ENCODE results near the gene ZBTB6. TPM values are rescaled to one million over a fixed set of nuclear protein-coding genes. Genes with fewer than 3 reads are reported as not detected.

Gene ZBTB6, protein sequence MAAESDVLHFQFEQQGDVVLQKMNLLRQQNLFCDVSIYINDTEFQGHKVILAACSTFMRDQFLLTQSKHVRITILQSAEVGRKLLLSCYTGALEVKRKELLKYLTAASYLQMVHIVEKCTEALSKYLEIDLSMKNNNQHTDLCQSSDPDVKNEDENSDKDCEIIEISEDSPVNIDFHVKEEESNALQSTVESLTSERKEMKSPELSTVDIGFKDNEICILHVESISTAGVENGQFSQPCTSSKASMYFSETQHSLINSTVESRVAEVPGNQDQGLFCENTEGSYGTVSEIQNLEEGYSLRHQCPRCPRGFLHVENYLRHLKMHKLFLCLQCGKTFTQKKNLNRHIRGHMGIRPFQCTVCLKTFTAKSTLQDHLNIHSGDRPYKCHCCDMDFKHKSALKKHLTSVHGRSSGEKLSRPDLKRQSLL
- polyA plus RNA-seq (2013, experiment 1 of 2): 4.8 TPM
- polyA plus RNA-seq (2013, experiment 2 of 2): 5.3 TPM

DNA sequence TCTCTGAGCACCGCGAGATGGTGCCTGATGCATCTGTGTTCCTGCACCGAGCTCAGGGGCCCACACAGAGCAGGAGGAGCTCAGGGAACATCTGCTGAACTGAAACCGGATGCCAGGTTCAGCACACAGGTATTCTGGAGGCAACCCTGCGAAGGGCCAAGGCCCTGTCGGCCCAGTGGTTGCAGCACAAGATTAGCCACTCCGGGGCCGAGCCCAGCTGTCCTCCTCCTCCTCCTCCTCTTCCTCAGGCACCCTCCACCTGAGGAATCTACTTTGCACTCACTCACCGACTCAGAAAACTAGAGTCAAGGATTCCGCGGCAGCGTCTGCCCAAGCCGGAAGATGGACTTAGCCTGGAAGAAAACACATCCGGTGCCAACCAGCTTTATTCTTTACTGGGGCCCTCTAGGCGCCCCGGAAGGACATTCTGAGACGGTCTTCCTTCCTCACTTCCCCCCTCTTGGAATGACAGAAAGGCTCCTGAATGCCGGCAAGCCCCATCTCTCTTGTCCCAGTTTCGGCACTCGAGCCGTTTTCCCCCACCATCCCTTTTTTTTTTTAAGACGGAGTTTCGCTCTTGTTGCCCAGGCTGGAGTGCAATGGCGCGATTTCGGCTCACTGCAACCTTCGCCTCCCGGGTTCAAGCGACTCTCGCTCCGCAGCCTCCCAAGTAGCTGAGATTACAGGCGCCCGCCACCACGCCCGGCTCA, at the start of gene ZBTB6:
Gene ZBTB6, minus strand, starts transcription at position 360 of the 710 bp plus-strand sequence. CDS start 1,251 bp downstream, outside the sequence.
- H3K9ac ChIP-seq (ENCODE audit: low read length): peak within 1 kb of the TSS; percentile 91
- peak within 1 kb of the TSS; percentile 7 for H2AFZ ChIP-seq (ENCODE audit: low read depth, low read length)
- H2BK12ac ChIP-seq (ENCODE audit: low read length in 2 of 2): no peak within 1 kb of the TSS
- WGBS: under 1% methylated on average over 35 of the region's 35 CpGs
- peak within 1 kb of the TSS; percentile 88 for H4K91ac ChIP-seq (ENCODE audit: low read length)
- H3K4me2 ChIP-seq (ENCODE audit: low read length, poor library complexity, severe bottlenecking): peak within 1 kb of the TSS; percentile 73
- H2AK5ac ChIP-seq (ENCODE audit: low read length, severe bottlenecking): no peak within 1 kb of the TSS
- H2BK5ac ChIP-seq (ENCODE audit: low read depth, low read length, poor library complexity, severe bottlenecking): no peak within 1 kb of the TSS
- H2BK15ac ChIP-seq (ENCODE audit: low read depth, poor library complexity, severe bottlenecking): no peak within 1 kb of the TSS
- peak within 1 kb of the TSS; percentile 21 to 85 for H3K18ac ChIP-seq (ENCODE audit: low read depth in 1 of 2, low read length in 2 of 2)
- H3K27me3 ChIP-seq (ENCODE audit: control insufficient read depth in 1 of 2, insufficient read depth in 1 of 2, low read length in 2 of 2): no peaks in the 10 kb centered on the region
- H3K79me1 ChIP-seq (replicated peaks; ENCODE audit: low read length, poor library complexity, severe bottlenecking): peaks cover 16% of the 10 kb centered on the region
- no peak within 1 kb of the TSS for H2BK120ac ChIP-seq (ENCODE audit: low read depth, low read length)
- peaks cover 4 to 35% of the 10 kb centered on the region in 2 experiments for H3K36me3 ChIP-seq (ENCODE audit: control insufficient read depth in 1 of 2, insufficient read depth in 2 of 2, low read depth in 1 of 2, low read length in 2 of 2)
- H3K27ac ChIP-seq (ENCODE audit: low read length, poor library complexity, severe bottlenecking): peak within 1 kb of the TSS; percentile 86
- H4K8ac ChIP-seq (ENCODE audit: low read length): peak within 1 kb of the TSS; percentile 98
- H3K9me3 ChIP-seq (ENCODE audit: control insufficient read depth, low read length): no peaks in the 10 kb centered on the region
- peak within 1 kb of the TSS; percentile 70 to 92 for H3K4me3 ChIP-seq (ENCODE audit: insufficient read depth in 1 of 2, low read depth in 1 of 2, low read length in 2 of 2)
- peak; percentile 92 for DNase-seq
- H3K4me1 ChIP-seq (ENCODE audit: control insufficient read depth, insufficient read depth, low read depth, low read length): no peaks in the 10 kb centered on the region
- H3K4ac ChIP-seq (ENCODE audit: low read depth in 1 of 2, low read length in 2 of 2): peak within 1 kb of the TSS; percentile 49 to 96
- H3K23ac ChIP-seq (ENCODE audit: low read length in 2 of 2): no peak within 1 kb of the TSS
- H3K14ac ChIP-seq (ENCODE audit: low read length in 2 of 2): no peak within 1 kb of the TSS

DNA sequence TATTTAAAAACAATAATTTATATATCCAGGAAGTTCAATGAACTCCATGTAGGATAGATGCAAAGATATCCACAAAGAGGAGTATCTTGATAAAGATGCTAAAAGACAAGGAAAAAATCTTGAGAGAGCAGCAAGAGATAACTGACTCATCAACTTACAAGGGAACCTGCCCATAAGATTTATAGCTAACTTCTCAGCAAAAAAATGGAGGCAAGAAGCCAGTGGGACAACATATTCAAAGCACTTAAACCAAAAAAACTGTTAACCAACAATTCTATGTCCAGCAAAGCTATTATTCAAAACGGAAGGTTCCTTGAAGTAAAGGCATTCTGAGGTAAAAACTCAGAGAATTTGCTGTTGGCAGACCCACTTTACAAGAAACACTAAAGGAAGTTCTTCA, 48.0 kb upstream of the ZBTB6 start:
- Histone ChIP-seq H2BK5ac (ENCODE audit: low read depth, low read length, poor library complexity, severe bottlenecking) (no peak overlapping the region), H2BK120ac (ENCODE audit: low read depth, low read length) (no peak overlapping the region), H3K4ac (ENCODE audit: low read depth in 1 of 2, low read length in 2 of 2) (no peak overlapping the region), H2AK5ac (ENCODE audit: low read length, severe bottlenecking) (no peak overlapping the region), H3K9me3 (ENCODE audit: control insufficient read depth, low read length) (no peaks in the 10 kb centered on the region), H3K4me1 (ENCODE audit: control insufficient read depth, insufficient read depth, low read depth, low read length) (no peaks in the 10 kb centered on the region), H2BK12ac (ENCODE audit: low read length in 2 of 2) (no peak overlapping the region), H4K91ac (ENCODE audit: low read length) (no peak overlapping the region), H3K23ac (ENCODE audit: low read length in 2 of 2) (no peak overlapping the region), H2BK15ac (ENCODE audit: low read depth, poor library complexity, severe bottlenecking) (no peak overlapping the region), H3K18ac (ENCODE audit: low read depth in 1 of 2, low read length in 2 of 2) (no peak overlapping the region), H3K4me2 (ENCODE audit: low read length, poor library complexity, severe bottlenecking) (no peak overlapping the region), H3K4me3 (ENCODE audit: insufficient read depth in 1 of 2, low read depth in 1 of 2, low read length in 2 of 2) (no peak overlapping the region), H2AFZ (ENCODE audit: low read depth, low read length) (no peak overlapping the region), H4K8ac (ENCODE audit: low read length) (no peak overlapping the region), H3K79me1 (replicated peaks; ENCODE audit: low read length, poor library complexity, severe bottlenecking) (peaks cover 17% of the 10 kb centered on the region), H3K27me3 (ENCODE audit: control insufficient read depth in 1 of 2, insufficient read depth in 1 of 2, low read length in 2 of 2) (no peaks in the 10 kb centered on the region), H3K36me3 (ENCODE audit: control insufficient read depth in 1 of 2, insufficient read depth in 2 of 2, low read depth in 1 of 2, low read length in 2 of 2) (peaks cover 6 to 50% of the 10 kb centered on the region in 2 experiments), H3K27ac (ENCODE audit: low read length, poor library complexity, severe bottlenecking) (no peak overlapping the region), H3K14ac (ENCODE audit: low read length in 2 of 2) (no peak overlapping the region), H3K9ac (ENCODE audit: low read length) (no peak overlapping the region)
- DNase-seq: no peak
- 100% methylated on average over 1 of the region's 1 CpG for WGBS

DNA sequence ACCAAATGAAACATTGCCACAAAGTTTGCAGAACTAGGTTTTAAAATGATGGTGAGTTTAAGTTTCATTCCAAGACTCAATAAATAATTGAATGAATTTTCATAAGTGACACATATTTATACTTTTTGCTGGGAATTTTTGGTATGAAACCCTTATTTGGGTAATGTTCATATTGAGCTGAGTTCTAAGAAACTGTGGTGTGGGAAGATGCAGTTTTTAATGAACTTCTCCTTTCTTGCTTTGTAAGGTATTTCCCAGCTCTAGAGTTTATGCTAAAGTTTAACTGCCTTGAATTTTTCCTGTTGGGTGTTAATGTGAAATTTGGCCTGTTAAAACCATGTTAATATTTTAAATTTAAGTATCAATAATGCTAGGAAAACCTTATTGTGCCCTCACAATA, 42.8 kb upstream of the ZBTB6 start:
- Histone ChIP-seq H2AK5ac (ENCODE audit: low read length, severe bottlenecking) (no peak overlapping the region), H3K14ac (ENCODE audit: low read length in 2 of 2) (no peak overlapping the region), H2BK12ac (ENCODE audit: low read length in 2 of 2) (no peak overlapping the region), H2BK120ac (ENCODE audit: low read depth, low read length) (no peak overlapping the region), H4K8ac (ENCODE audit: low read length) (no peak overlapping the region), H3K23ac (ENCODE audit: low read length in 2 of 2) (no peak overlapping the region), H2BK15ac (ENCODE audit: low read depth, poor library complexity, severe bottlenecking) (no peak overlapping the region), H3K27me3 (ENCODE audit: control insufficient read depth in 1 of 2, insufficient read depth in 1 of 2, low read length in 2 of 2) (no peaks in the 10 kb centered on the region), H3K4me1 (ENCODE audit: control insufficient read depth, insufficient read depth, low read depth, low read length) (no peaks in the 10 kb centered on the region), H3K27ac (ENCODE audit: low read length, poor library complexity, severe bottlenecking) (no peak overlapping the region), H4K91ac (ENCODE audit: low read length) (no peak overlapping the region), H3K36me3 (ENCODE audit: control insufficient read depth in 1 of 2, insufficient read depth in 2 of 2, low read depth in 1 of 2, low read length in 2 of 2) (peaks cover 6 to 21% of the 10 kb centered on the region in 2 experiments), H2AFZ (ENCODE audit: low read depth, low read length) (no peak overlapping the region), H3K18ac (ENCODE audit: low read depth in 1 of 2, low read length in 2 of 2) (no peak overlapping the region), H3K9ac (ENCODE audit: low read length) (no peak overlapping the region), H3K4me2 (ENCODE audit: low read length, poor library complexity, severe bottlenecking) (no peak overlapping the region), H2BK5ac (ENCODE audit: low read depth, low read length, poor library complexity, severe bottlenecking) (no peak overlapping the region), H3K4me3 (ENCODE audit: insufficient read depth in 1 of 2, low read depth in 1 of 2, low read length in 2 of 2) (no peak overlapping the region), H3K79me1 (replicated peaks; ENCODE audit: low read length, poor library complexity, severe bottlenecking) (peaks cover 14% of the 10 kb centered on the region), H3K9me3 (ENCODE audit: control insufficient read depth, low read length) (no peaks in the 10 kb centered on the region), H3K4ac (ENCODE audit: low read depth in 1 of 2, low read length in 2 of 2) (no peak overlapping the region)
- DNase-seq: no peak

DNA sequence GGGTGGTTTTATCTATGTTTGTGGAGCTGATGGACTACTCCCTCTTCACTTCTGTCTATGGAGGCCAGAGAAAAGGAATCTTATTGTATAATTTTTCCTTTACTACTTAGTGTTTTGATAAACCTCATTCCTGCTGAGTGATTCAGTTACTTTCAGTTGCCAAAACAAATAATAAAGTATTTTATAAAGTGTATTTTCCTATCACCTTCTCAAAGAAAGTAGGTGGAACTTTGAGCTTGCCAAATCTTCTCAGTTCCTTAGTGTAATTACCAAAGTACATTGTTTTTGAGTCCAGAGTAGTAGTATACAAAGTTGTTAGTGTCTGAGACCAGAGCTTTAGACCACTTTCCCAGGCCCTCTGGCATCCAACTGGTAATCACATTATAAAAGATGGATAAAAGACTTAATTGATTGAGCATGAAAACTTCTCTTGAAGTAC, 41.1 kb upstream of the ZBTB6 start:
- Histone ChIP-seq H4K91ac (ENCODE audit: low read length) (no peak overlapping the region), H2BK15ac (ENCODE audit: low read depth, poor library complexity, severe bottlenecking) (no peak overlapping the region), H2AFZ (ENCODE audit: low read depth, low read length) (no peak overlapping the region), H3K4me1 (ENCODE audit: control insufficient read depth, insufficient read depth, low read depth, low read length) (no peaks in the 10 kb centered on the region), H3K79me1 (replicated peaks; ENCODE audit: low read length, poor library complexity, severe bottlenecking) (peaks cover 8% of the 10 kb centered on the region), H2BK120ac (ENCODE audit: low read depth, low read length) (no peak overlapping the region), H3K9ac (ENCODE audit: low read length) (no peak overlapping the region), H2BK5ac (ENCODE audit: low read depth, low read length, poor library complexity, severe bottlenecking) (no peak overlapping the region), H3K9me3 (ENCODE audit: control insufficient read depth, low read length) (no peaks in the 10 kb centered on the region), H3K27ac (ENCODE audit: low read length, poor library complexity, severe bottlenecking) (peak overlapping the region; percentile 59), H3K36me3 (ENCODE audit: control insufficient read depth in 1 of 2, insufficient read depth in 2 of 2, low read depth in 1 of 2, low read length in 2 of 2) (peaks cover 3 to 6% of the 10 kb centered on the region in 2 experiments), H2AK5ac (ENCODE audit: low read length, severe bottlenecking) (no peak overlapping the region), H3K23ac (ENCODE audit: low read length in 2 of 2) (no peak overlapping the region), H3K4me3 (ENCODE audit: insufficient read depth in 1 of 2, low read depth in 1 of 2, low read length in 2 of 2) (no peak overlapping the region), H3K18ac (ENCODE audit: low read depth in 1 of 2, low read length in 2 of 2) (no peak overlapping the region), H3K14ac (ENCODE audit: low read length in 2 of 2) (no peak overlapping the region), H4K8ac (ENCODE audit: low read length) (no peak overlapping the region), H3K27me3 (ENCODE audit: control insufficient read depth in 1 of 2, insufficient read depth in 1 of 2, low read length in 2 of 2) (no peaks in the 10 kb centered on the region), H3K4ac (ENCODE audit: low read depth in 1 of 2, low read length in 2 of 2) (no peak overlapping the region), H2BK12ac (ENCODE audit: low read length in 2 of 2) (no peak overlapping the region), H3K4me2 (ENCODE audit: low read length, poor library complexity, severe bottlenecking) (peak overlapping the region; percentile 10)
- DNase-seq: no peak

Measured in mesenchymal stem cell (in vitro differentiated cells and primary cell).